Adrenal gland (tissue), 5 donors: ENCODE results near the gene INPP4A.

ENCODE experiments used
- POLR2A ChIP-seq, 2 donors: fragments of 450-650 bp; IDR thresholded peaks; one replicate each; pipeline ENCODE4 v1.6.1; 2017; ENCODE audit warnings: antibody characterized with exemption in 2 of 2, mild to moderate bottlenecking in 2 of 2, moderate library complexity in 1 of 2
- TF ChIP-seq, protein P1 (sequence below), 6 experiments: fragments of 450-650 bp in 4 of 6; fragments of 200-600 bp in 2 of 6; sonication (generic) in 1 of 6; IDR thresholded peaks; 1 replicate in 5 of 6; 2 replicates in 1 of 6; pipeline versions ENCODE4 v1.5.1 to v1.8.0; 2016 to 2021; ENCODE audit warnings: antibody characterized with exemption in 6 of 6, mild to moderate bottlenecking in 2 of 6, moderate library complexity in 1 of 6
- donor health status: DM: no; HTN: no; CAD: no.

DNA sequence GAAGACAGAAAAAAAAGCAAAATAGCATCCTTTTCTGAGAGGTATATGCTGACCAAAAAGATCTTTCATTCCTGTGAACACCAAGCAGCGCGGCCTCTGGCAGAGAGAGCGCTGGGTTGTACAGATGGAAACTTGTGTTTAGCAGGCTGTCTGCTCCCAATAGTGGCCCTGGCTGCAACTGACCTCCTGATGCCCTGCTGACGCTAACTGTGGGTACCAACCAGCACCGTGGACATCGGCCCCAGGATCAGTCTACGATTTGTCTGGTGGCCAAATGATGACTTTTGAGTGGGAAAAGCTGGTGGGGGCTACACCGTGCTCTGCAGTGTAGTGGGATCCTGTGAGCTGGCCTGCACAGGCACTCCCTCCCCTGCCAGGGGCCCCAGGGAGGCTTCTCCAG, 147.9 kb downstream of the INPP4A start:
- TF ChIP-seq, protein P1, sequence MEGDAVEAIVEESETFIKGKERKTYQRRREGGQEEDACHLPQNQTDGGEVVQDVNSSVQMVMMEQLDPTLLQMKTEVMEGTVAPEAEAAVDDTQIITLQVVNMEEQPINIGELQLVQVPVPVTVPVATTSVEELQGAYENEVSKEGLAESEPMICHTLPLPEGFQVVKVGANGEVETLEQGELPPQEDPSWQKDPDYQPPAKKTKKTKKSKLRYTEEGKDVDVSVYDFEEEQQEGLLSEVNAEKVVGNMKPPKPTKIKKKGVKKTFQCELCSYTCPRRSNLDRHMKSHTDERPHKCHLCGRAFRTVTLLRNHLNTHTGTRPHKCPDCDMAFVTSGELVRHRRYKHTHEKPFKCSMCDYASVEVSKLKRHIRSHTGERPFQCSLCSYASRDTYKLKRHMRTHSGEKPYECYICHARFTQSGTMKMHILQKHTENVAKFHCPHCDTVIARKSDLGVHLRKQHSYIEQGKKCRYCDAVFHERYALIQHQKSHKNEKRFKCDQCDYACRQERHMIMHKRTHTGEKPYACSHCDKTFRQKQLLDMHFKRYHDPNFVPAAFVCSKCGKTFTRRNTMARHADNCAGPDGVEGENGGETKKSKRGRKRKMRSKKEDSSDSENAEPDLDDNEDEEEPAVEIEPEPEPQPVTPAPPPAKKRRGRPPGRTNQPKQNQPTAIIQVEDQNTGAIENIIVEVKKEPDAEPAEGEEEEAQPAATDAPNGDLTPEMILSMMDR (IDR thresholded peaks at IDR 0.05) = no peak
- TF ChIP-seq POLR2A (IDR thresholded peaks at IDR 0.05) = no peak
